Stimulated activated memory B cell treated with anti-CD40 and anti-IgM and Interleukin-4, amounts not matched to agents 10 μg/mL and 1 μg/mL and 100 μg/mL, for 72 hours (primary cell): ENCODE data around the gene NCKAP5.

Experiments
- ATAC-seq: fragments of 150-1000 bp; cut with Tn5 transposase; 2 replicates; pipeline ENCODE4 v1.10.0; 2021
- H3K27ac Mint-ChIP-seq: one replicate; pipeline ENCODE4 v1.8.0; 2022; ENCODE audit warnings: mild to moderate bottlenecking, mixed read lengths
- H3K27me3 Mint-ChIP-seq: one replicate; pipeline ENCODE4 v1.8.0; 2022; ENCODE audit warnings: mixed read lengths
- H3K36me3 Mint-ChIP-seq: one replicate; pipeline ENCODE4 v1.8.0; 2022; ENCODE audit warnings: mixed read lengths
- H3K4me1 Mint-ChIP-seq: one replicate; pipeline ENCODE4 v1.8.0; 2022; ENCODE audit warnings: mixed read lengths
- H3K4me3 Mint-ChIP-seq: one replicate; pipeline ENCODE4 v1.8.0; 2022; ENCODE audit warnings: mild to moderate bottlenecking, moderate library complexity, mixed read lengths
- H3K9me3 Mint-ChIP-seq: one replicate; pipeline ENCODE4 v1.8.0; 2022; ENCODE audit warnings: mixed read lengths

The NCKAP5 gene

GRCh38 chr2:133557614-133558013 is 10.6 kb downstream of the NCKAP5 start:
- Mint-ChIP-seq H3K36me3 (no peaks in the 10 kb centered on the region), H3K27ac (no peak overlapping the region), H3K27me3 (peaks cover 12% of the 10 kb centered on the region), H3K4me3 (no peak overlapping the region), H3K4me1 (no peaks in the 10 kb centered on the region), H3K9me3 (no peaks in the 10 kb centered on the region)
- ATAC-seq, result no peak

- H3K9me3 Mint-ChIP-seq, result no peaks in the 10 kb centered on the region
- no peak overlapping the region for H3K27ac Mint-ChIP-seq
- no peak overlapping the region for H3K4me3 Mint-ChIP-seq
- no peaks in the 10 kb centered on the region for H3K36me3 Mint-ChIP-seq
- no peak for ATAC-seq
- H3K27me3 Mint-ChIP-seq, result peaks cover 8% of the 10 kb centered on the region
- no peaks in the 10 kb centered on the region for H3K4me1 Mint-ChIP-seq
Observed at GRCh38 chr2:133553838-133554408, 14.3 kb downstream of the NCKAP5 start.

- no peaks in the 10 kb centered on the region for H3K4me1 Mint-ChIP-seq
- no peak for ATAC-seq
- no peak overlapping the region for H3K4me3 Mint-ChIP-seq
- H3K27ac Mint-ChIP-seq, result no peak overlapping the region
- H3K9me3 Mint-ChIP-seq, result no peaks in the 10 kb centered on the region
- H3K36me3 Mint-ChIP-seq, result no peaks in the 10 kb centered on the region
- peaks cover 5% of the 10 kb centered on the region for H3K27me3 Mint-ChIP-seq
Observed at GRCh38 chr2:133553251-133553650, 15.0 kb downstream of the NCKAP5 start.

- H3K36me3 Mint-ChIP-seq, result no peaks in the 10 kb centered on the region
- no peak overlapping the region for H3K27ac Mint-ChIP-seq
- no peaks in the 10 kb centered on the region for H3K9me3 Mint-ChIP-seq
- H3K4me1 Mint-ChIP-seq, result no peaks in the 10 kb centered on the region
- H3K27me3 Mint-ChIP-seq, result peaks cover under 1% of the 10 kb centered on the region
- no peak for ATAC-seq
- no peak overlapping the region for H3K4me3 Mint-ChIP-seq
Observed at GRCh38 chr2:133552821-133553220, 15.4 kb downstream of the NCKAP5 start.

GRCh38 chr2:133541797-133542196 is 26.5 kb downstream of the NCKAP5 start:
- ATAC-seq, result no peak
- Mint-ChIP-seq H3K9me3 (no peaks in the 10 kb centered on the region), H3K4me3 (no peak overlapping the region)

GRCh38 chr2:133541376-133541775 is 26.9 kb downstream of the NCKAP5 start:
- Mint-ChIP-seq H3K4me1 (no peaks in the 10 kb centered on the region), H3K4me3 (no peak overlapping the region), H3K9me3 (peaks cover under 1% of the 10 kb centered on the region), H3K27ac (no peak overlapping the region), H3K36me3 (no peaks in the 10 kb centered on the region), H3K27me3 (peaks cover 36% of the 10 kb centered on the region)
- no peak for ATAC-seq

More at GRCh38 chr2:133541797-133542196, 26.5 kb downstream of the NCKAP5 start:
- Mint-ChIP-seq H3K4me1 (no peaks in the 10 kb centered on the region), H3K27me3 (peaks cover 32% of the 10 kb centered on the region), H3K36me3 (no peaks in the 10 kb centered on the region), H3K27ac (no peak overlapping the region)

GRCh38 chr2:133532919-133533318 is 35.3 kb downstream of the NCKAP5 start:
- Mint-ChIP-seq H3K9me3 (peaks cover 2% of the 10 kb centered on the region), H3K27ac (no peak overlapping the region), H3K4me3 (no peak overlapping the region), H3K4me1 (no peaks in the 10 kb centered on the region), H3K27me3 (peaks cover 25% of the 10 kb centered on the region), H3K36me3 (no peaks in the 10 kb centered on the region)
- no peak for ATAC-seq

- ATAC-seq, result no peak
- Mint-ChIP-seq H3K9me3 (peaks cover 1% of the 10 kb centered on the region), H3K36me3 (no peaks in the 10 kb centered on the region), H3K4me1 (no peaks in the 10 kb centered on the region), H3K27ac (no peak overlapping the region), H3K27me3 (peaks cover 10% of the 10 kb centered on the region), H3K4me3 (no peak overlapping the region)
Observed at GRCh38 chr2:133531382-133531781, 36.9 kb downstream of the NCKAP5 start.

GRCh38 chr2:133530645-133531044 is 37.6 kb downstream of the NCKAP5 start:
- H3K9me3 Mint-ChIP-seq, result peaks cover 3% of the 10 kb centered on the region
- H3K27ac Mint-ChIP-seq, result no peak overlapping the region
- H3K27me3 Mint-ChIP-seq, result peaks cover 2% of the 10 kb centered on the region
- H3K4me3 Mint-ChIP-seq, result no peak overlapping the region
- no peaks in the 10 kb centered on the region for H3K36me3 Mint-ChIP-seq
- no peak for ATAC-seq
- H3K4me1 Mint-ChIP-seq, result no peaks in the 10 kb centered on the region

- ATAC-seq, result no peak
- Mint-ChIP-seq H3K27me3 (no peaks in the 10 kb centered on the region), H3K36me3 (no peaks in the 10 kb centered on the region), H3K9me3 (peaks cover 3% of the 10 kb centered on the region), H3K4me1 (no peaks in the 10 kb centered on the region), H3K27ac (no peak overlapping the region), H3K4me3 (no peak overlapping the region)
Observed at GRCh38 chr2:133526530-133527300, 41.5 kb downstream of the NCKAP5 start.

- Mint-ChIP-seq H3K4me3 (no peak overlapping the region), H3K4me1 (no peaks in the 10 kb centered on the region), H3K27ac (no peak overlapping the region), H3K36me3 (no peaks in the 10 kb centered on the region), H3K9me3 (peaks cover 3% of the 10 kb centered on the region), H3K27me3 (no peaks in the 10 kb centered on the region)
- ATAC-seq, result no peak
Observed at GRCh38 chr2:133525613-133526529, 42.4 kb downstream of the NCKAP5 start.

GRCh38 chr2:133525090-133525489 is 43.2 kb downstream of the NCKAP5 start:
- H3K27me3 Mint-ChIP-seq, result no peaks in the 10 kb centered on the region
- ATAC-seq, result no peak
- no peaks in the 10 kb centered on the region for H3K36me3 Mint-ChIP-seq
- H3K27ac Mint-ChIP-seq, result no peak overlapping the region
- no peaks in the 10 kb centered on the region for H3K4me1 Mint-ChIP-seq
- H3K9me3 Mint-ChIP-seq, result peaks cover 3% of the 10 kb centered on the region
- no peak overlapping the region for H3K4me3 Mint-ChIP-seq

- no peaks in the 10 kb centered on the region for H3K36me3 Mint-ChIP-seq
Observed at GRCh38 chr2:133523406-133523805, 44.9 kb downstream of the NCKAP5 start.

GRCh38 chr2:133522204-133522603 is 46.1 kb downstream of the NCKAP5 start:
- H3K4me3 Mint-ChIP-seq, result no peak overlapping the region

More at GRCh38 chr2:133523406-133523805, 44.9 kb downstream of the NCKAP5 start:
- Mint-ChIP-seq H3K9me3 (peaks cover 3% of the 10 kb centered on the region), H3K27ac (no peak overlapping the region), H3K27me3 (no peaks in the 10 kb centered on the region), H3K4me3 (no peak overlapping the region), H3K4me1 (no peaks in the 10 kb centered on the region)
- no peak for ATAC-seq

GRCh38 chr2:133521146-133521745 is 47.0 kb downstream of the NCKAP5 start:
- peaks cover 3% of the 10 kb centered on the region for H3K9me3 Mint-ChIP-seq
- H3K27ac Mint-ChIP-seq, result no peak overlapping the region
- ATAC-seq, result no peak
- H3K4me1 Mint-ChIP-seq, result no peaks in the 10 kb centered on the region
- H3K27me3 Mint-ChIP-seq, result no peaks in the 10 kb centered on the region
- H3K36me3 Mint-ChIP-seq, result no peaks in the 10 kb centered on the region
- H3K4me3 Mint-ChIP-seq, result no peak overlapping the region

More at GRCh38 chr2:133522204-133522603, 46.1 kb downstream of the NCKAP5 start:
- H3K27me3 Mint-ChIP-seq, result no peaks in the 10 kb centered on the region
- no peak overlapping the region for H3K27ac Mint-ChIP-seq
- H3K4me1 Mint-ChIP-seq, result no peaks in the 10 kb centered on the region
- no peak for ATAC-seq
- peaks cover 3% of the 10 kb centered on the region for H3K9me3 Mint-ChIP-seq
- H3K36me3 Mint-ChIP-seq, result no peaks in the 10 kb centered on the region
